Endothelial cell of umbilical vein (primary cell): Measurements from ENCODE around the gene REC8.

Source experiments
- EZH2 ChIP-seq: IDR thresholded peaks from 2 replicates; pipeline ENCODE4 v1.6.1; 2012; ENCODE audit warnings: borderline replicate concordance, low read depth, mild to moderate bottlenecking, moderate library complexity, low read length, inconsistent platforms; ENCODE audit not compliant: severe bottlenecking
- FOS ChIP-seq: IDR thresholded peaks from 2 replicates; pipeline ENCODE4 v1.6.1; 2011; ENCODE audit warnings: mild to moderate bottlenecking, low read length, moderate library complexity, borderline replicate concordance; ENCODE audit not compliant: insufficient read depth
- GATA2 ChIP-seq: IDR thresholded peaks from 2 replicates; pipeline ENCODE4 v1.7.0; 2011; ENCODE audit warnings: low read depth, mild to moderate bottlenecking, moderate library complexity, mixed read lengths, low read length; ENCODE audit not compliant: insufficient read length, insufficient read depth
- JUN ChIP-seq: IDR thresholded peaks from 2 replicates; pipeline ENCODE4 v1.6.1; 2011; ENCODE audit warnings: borderline replicate concordance, low read depth; ENCODE audit not compliant: insufficient read length, insufficient read depth
- POLR2A ChIP-seq: IDR thresholded peaks from 2 replicates; pipeline ENCODE4 v1.6.1; 2012; ENCODE audit warnings: low read depth, mild to moderate bottlenecking, control low read depth, low read length
- POLR2AphosphoS5 ChIP-seq: IDR thresholded peaks from 2 replicates; pipeline ENCODE4 v1.6.1; 2012; ENCODE audit warnings: low read depth, mild to moderate bottlenecking, control low read depth, low read length, moderate library complexity; ENCODE audit not compliant: insufficient read depth
- TF ChIP-seq, protein P1 (sequence below), 2 donors: IDR thresholded peaks; 1 replicate in 1 of 2; 2 replicates in 1 of 2; pipeline ENCODE4 v1.5.1; 2011; ENCODE audit warnings: low read length in 2 of 2, mild to moderate bottlenecking in 2 of 2, moderate library complexity in 2 of 2, control low read depth in 1 of 2, inconsistent platforms in 1 of 2, low read depth in 1 of 2; ENCODE audit not compliant: insufficient read depth in 1 of 2; ENCODE audit errors: extremely low read depth in 1 of 2
- TF ChIP-seq, protein P2 (sequence below): IDR thresholded peaks from 2 replicates; pipeline ENCODE4 v1.6.1; 2011; ENCODE audit not compliant: insufficient read depth, insufficient read length

DNA sequence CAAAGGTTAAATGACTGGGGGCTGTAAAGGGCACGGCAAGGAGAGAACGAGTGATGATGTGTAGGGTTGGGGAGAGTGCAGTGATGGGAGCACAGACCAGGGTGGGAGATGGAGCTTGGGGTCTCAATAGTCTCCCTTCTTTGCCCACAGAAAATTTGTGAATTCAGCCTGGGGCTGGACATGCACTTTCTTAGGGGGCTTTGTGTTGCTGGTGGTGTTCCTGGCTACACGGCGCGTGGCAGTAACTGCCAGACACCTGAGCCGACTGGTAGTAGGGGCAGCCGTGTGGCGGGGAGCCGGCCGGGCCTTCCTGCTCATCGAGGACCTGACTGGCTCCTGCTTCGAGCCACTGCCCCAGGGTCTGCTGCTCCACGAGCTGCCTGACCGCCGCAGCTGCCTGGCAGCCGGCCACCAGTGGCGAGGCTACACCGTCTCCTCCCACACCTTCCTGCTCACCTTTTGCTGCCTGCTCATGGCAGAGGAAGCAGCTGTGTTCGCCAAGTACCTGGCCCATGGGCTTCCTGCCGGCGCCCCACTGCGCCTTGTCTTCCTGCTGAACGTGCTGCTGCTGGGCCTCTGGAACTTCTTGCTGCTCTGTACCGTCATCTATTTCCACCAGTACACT lies 39.7 kb upstream of the REC8 start:
- TF ChIP-seq, protein P1, sequence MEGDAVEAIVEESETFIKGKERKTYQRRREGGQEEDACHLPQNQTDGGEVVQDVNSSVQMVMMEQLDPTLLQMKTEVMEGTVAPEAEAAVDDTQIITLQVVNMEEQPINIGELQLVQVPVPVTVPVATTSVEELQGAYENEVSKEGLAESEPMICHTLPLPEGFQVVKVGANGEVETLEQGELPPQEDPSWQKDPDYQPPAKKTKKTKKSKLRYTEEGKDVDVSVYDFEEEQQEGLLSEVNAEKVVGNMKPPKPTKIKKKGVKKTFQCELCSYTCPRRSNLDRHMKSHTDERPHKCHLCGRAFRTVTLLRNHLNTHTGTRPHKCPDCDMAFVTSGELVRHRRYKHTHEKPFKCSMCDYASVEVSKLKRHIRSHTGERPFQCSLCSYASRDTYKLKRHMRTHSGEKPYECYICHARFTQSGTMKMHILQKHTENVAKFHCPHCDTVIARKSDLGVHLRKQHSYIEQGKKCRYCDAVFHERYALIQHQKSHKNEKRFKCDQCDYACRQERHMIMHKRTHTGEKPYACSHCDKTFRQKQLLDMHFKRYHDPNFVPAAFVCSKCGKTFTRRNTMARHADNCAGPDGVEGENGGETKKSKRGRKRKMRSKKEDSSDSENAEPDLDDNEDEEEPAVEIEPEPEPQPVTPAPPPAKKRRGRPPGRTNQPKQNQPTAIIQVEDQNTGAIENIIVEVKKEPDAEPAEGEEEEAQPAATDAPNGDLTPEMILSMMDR (IDR thresholded peaks at IDR 0.05; ENCODE audit: extremely low read depth in 1 of 2, insufficient read depth in 1 of 2, low read depth in 1 of 2, low read length in 2 of 2): no peak
- TF ChIP-seq POLR2A (no peak), JUN (no peak), POLR2AphosphoS5 (no peak), GATA2 (no peak), EZH2 (no peak), FOS (no peak)
- TF ChIP-seq, protein P2, sequence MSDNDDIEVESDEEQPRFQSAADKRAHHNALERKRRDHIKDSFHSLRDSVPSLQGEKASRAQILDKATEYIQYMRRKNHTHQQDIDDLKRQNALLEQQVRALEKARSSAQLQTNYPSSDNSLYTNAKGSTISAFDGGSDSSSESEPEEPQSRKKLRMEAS: no peak
